ENCODE measurements around the gene TMEM183A.

The TMEM183A gene

GRCh38 chr1:203006948-203007871 is at the start of gene TMEM183A:
Gene TMEM183A, plus strand, starts transcription at chr1:203007374. Its CDS starts 92 bp downstream, at chr1:203007466.
- H3K4me3 ChIP-seq (ENCODE audit: low read depth, low read length), result peak within 1 kb of the TSS; percentile 85
- peak; percentile 96 for DNase-seq (ENCODE audit: low read depth)
- no peak for TF ChIP-seq CTCF (IDR thresholded peaks at IDR 0.05; ENCODE audit: low read depth, low read length, missing control alignments)

- no peak for TF ChIP-seq CTCF (IDR thresholded peaks at IDR 0.05; ENCODE audit: low read depth, low read length, missing control alignments)
- DNase-seq (ENCODE audit: low read depth), result peak; percentile 58
- peak within 1 kb of the TSS; percentile 98 for H3K4me3 ChIP-seq (ENCODE audit: low read depth, low read length)
Measured at GRCh38 chr1:202957733-202958543, 49.2 kb upstream of the TMEM183A start, which contains the start of gene ADIPOR1. Gene ADIPOR1, minus strand, starts transcription at chr1:202958312. Its CDS starts 7,242 bp downstream, at chr1:202951070.

- no peak for DNase-seq (ENCODE audit: low read depth)
- no peak for TF ChIP-seq CTCF (IDR thresholded peaks at IDR 0.05; ENCODE audit: low read depth, low read length, missing control alignments)
Measured at GRCh38 chr1:202958544-202959275, 48.5 kb upstream of the TMEM183A start.

GRCh38 chr1:202959276-202959620 is 47.9 kb upstream of the TMEM183A start:
- no peak overlapping the region for H3K4me3 ChIP-seq (ENCODE audit: low read depth, low read length)
- TF ChIP-seq CTCF (IDR thresholded peaks at IDR 0.05; ENCODE audit: low read depth, low read length, missing control alignments), result no peak
- DNase-seq (ENCODE audit: low read depth), result no peak

More at GRCh38 chr1:202958544-202959275, 48.5 kb upstream of the TMEM183A start:
- H3K4me3 ChIP-seq (ENCODE audit: low read depth, low read length), result peak overlapping the region; percentile 98

DNA sequence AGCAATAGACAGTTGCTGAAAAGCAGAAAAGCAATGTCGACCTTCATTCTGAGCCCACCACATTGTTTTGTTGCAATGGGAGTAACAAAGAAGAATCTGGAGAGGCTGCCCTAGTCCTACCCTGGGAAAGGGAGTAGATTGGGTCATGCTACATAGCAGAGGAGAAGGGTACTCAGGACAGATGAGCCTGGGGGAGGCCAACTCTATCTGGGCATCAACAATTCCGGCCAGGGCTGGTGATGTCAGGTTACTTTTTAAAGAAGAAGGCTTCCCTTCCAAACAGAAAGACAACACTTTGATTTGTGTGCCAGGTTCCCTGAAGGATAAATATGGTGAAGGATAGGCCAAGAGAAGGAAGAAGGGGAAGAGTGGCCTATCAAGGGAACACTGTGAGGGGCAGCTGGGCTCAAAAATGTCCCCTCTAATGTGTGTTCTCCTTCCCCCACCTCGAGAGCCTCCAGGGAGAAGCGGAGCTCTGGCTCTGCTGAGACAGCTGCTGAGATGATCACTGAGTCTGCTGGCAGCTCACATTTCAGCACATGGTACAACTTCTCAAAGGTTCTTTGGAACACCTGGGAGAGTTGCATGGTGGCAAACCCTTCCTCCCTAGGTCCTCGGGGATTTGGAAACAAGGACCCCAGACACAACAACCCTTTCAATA is 45.8 kb upstream of the TMEM183A start:
- no peak for TF ChIP-seq CTCF (IDR thresholded peaks at IDR 0.05; ENCODE audit: low read depth, low read length, missing control alignments)
- no peak for DNase-seq (ENCODE audit: low read depth)
- H3K4me3 ChIP-seq (ENCODE audit: low read depth, low read length), result no peak overlapping the region

- DNase-seq (ENCODE audit: low read depth), result no peak
- no peak for TF ChIP-seq CTCF (IDR thresholded peaks at IDR 0.05; ENCODE audit: low read depth, low read length, missing control alignments)
- no peak overlapping the region for H3K4me3 ChIP-seq (ENCODE audit: low read depth, low read length)
Measured at GRCh38 chr1:202964791-202965410, 42.3 kb upstream of the TMEM183A start.
